HS-5 (cell line): ENCODE results near the gene ZNF121.

ENCODE experiments used
- DNase-seq: peaks from one replicate; pipeline ENCODE4 v3.0.0-alpha.2; 2012; ENCODE audit warnings: low read depth

ZNF121 gene

GRCh38 chr19:9538183-9539058, 45.9 kb downstream of the ZNF121 start, which contains the start of gene ZNF426:
ZNF426 (minus strand) TSS chr19:9538645; CDS start chr19:9536232, 2,413 bp downstream.
- DNase-seq, result peak; percentile 68

- no peak for DNase-seq
Observed at GRCh38 chr19:9535934-9536333, 48.4 kb downstream of the ZNF121 start.

DNA sequence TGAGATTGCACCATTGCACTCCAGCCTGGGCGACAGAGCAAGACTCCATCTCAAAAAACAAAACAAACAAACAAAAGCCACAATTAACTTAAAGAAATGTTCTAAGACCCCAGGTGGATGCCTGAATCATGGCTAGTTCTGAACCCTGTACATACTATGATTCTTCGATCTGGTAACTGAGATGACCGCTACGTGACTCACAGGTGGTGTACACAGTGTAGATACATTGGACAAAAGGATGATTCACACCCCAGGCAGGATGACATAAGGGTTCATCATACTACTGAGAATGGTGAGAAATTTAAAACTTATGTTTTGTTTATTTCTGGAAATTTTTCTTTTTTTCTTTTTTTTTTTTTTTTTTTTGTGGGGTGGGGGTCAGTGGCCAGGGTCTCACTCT, 52.4 kb downstream of the ZNF121 start:
- DNase-seq, result no peak

DNA sequence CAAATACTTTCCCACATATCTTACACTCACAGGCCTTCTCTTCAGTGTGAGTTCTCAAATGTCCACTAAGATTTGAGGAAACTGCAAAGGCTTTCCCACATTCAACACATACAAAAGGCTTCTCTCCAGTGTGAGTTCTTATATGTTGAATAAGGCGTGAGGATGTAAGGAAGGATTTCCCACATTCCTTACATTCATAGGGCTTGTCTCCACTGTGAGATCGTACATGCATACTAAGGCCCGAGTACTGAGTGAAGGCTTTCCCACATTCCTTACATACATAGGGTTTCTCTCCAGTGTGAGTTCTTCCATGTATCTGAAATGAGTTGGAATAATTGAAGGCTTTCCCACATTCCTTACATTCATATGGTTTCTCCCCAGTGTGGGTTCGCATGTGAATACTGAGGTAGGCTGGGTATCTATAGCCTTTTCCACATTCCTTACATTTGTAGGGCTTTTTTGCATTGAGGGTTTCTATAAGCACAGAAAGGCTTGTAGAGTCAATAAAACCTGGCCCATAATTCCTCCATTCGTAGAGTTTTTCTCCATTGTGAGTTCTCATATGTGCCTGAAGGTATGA, 55.5 kb downstream of the ZNF121 start:
- DNase-seq, result no peak

GRCh38 chr19:9523885-9524474, 60.3 kb downstream of the ZNF121 start:
- DNase-seq, result no peak
